ENCODE results near the gene OPRD1. TPM values are rescaled to one million over a fixed set of nuclear protein-coding genes. Genes with fewer than 3 reads are reported as not detected.
"Not testable (repeated sequence)": the region's sequence is repeated elsewhere in the genome, so short reads cannot be mapped to it uniquely, and the experiment has no call there.

OPRD1 gene
- total RNA-seq, 1 donor from 2014 or later, result not detected

- Histone ChIP-seq H3K27me3 (no peaks in the 10 kb centered on the region), H3K27ac (no peak overlapping the region), H3K36me3 (no peaks in the 10 kb centered on the region), H3K4me3 (no peak overlapping the region), H3K9me3 (no peaks in the 10 kb centered on the region), H3K4me1 (no peaks in the 10 kb centered on the region)
- intact Hi-C loops (cut with DNase I), result loop anchor here (10.0 kb wide), 1 partner anchor 423 kb away; no protein-coding TSS in a partner anchor
- TF ChIP-seq, protein P1, sequence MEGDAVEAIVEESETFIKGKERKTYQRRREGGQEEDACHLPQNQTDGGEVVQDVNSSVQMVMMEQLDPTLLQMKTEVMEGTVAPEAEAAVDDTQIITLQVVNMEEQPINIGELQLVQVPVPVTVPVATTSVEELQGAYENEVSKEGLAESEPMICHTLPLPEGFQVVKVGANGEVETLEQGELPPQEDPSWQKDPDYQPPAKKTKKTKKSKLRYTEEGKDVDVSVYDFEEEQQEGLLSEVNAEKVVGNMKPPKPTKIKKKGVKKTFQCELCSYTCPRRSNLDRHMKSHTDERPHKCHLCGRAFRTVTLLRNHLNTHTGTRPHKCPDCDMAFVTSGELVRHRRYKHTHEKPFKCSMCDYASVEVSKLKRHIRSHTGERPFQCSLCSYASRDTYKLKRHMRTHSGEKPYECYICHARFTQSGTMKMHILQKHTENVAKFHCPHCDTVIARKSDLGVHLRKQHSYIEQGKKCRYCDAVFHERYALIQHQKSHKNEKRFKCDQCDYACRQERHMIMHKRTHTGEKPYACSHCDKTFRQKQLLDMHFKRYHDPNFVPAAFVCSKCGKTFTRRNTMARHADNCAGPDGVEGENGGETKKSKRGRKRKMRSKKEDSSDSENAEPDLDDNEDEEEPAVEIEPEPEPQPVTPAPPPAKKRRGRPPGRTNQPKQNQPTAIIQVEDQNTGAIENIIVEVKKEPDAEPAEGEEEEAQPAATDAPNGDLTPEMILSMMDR (IDR thresholded peaks at IDR 0.05), result no peak
- ATAC-seq (no peak), DNase-seq (no peak)
Observed at GRCh38 chr1:28782011-28782410, 30.0 kb upstream of the OPRD1 start.

- Histone ChIP-seq H3K36me3 (no peaks in the 10 kb centered on the region), H3K27me3 (no peaks in the 10 kb centered on the region), H3K27ac (no peak overlapping the region), H3K9me3 (no peaks in the 10 kb centered on the region), H3K4me1 (no peaks in the 10 kb centered on the region), H3K4me3 (no peak overlapping the region)
- TF ChIP-seq, protein P1 (IDR thresholded peaks at IDR 0.05), result no peak
- intact Hi-C loops (cut with DNase I), result loop anchor here (10.0 kb wide), 1 partner anchor 421 kb away; no protein-coding TSS in a partner anchor
- DNase-seq, result no peak
- ATAC-seq, result no peak
Observed at GRCh38 chr1:28783363-28783762, 28.6 kb upstream of the OPRD1 start.

DNA sequence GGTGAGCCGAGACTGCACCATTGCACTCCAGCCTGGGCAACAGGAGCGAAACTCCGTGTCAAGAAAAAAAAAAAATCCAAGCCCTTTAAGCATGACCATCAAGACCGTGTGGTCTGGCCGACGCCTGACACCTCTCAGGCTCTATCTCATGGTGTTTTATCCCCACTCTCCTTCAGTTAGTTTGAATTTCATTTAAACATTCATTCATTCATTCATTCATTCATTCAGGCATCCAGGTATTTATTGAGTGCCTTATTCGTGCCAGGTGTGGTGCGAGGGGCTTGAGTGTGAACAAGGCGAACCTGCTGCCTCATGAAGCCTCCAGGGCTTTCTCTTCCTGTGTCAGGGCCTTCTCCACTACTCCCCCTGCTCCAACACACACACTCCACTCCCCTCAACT, 22.6 kb upstream of the OPRD1 start:
- no peaks in the 10 kb centered on the region for H3K9me3 ChIP-seq
- H3K27me3 ChIP-seq, result no peaks in the 10 kb centered on the region
- no peak overlapping the region for H3K4me3 ChIP-seq
- H3K4me1 ChIP-seq, result no peaks in the 10 kb centered on the region
- no peak overlapping the region for H3K27ac ChIP-seq
- ATAC-seq, result no peak
- intact Hi-C loops (cut with DNase I), result loop anchor here (5.0 to 10.0 kb wide), 2 partner anchors 88 to 415 kb away; no protein-coding TSS in a partner anchor
- TF ChIP-seq, protein P1 (IDR thresholded peaks at IDR 0.05), result no peak
- no peaks in the 10 kb centered on the region for H3K36me3 ChIP-seq
- DNase-seq, result no peak

GRCh38 chr1:28789816-28790215, 22.2 kb upstream of the OPRD1 start:
- TF ChIP-seq, protein P1 (IDR thresholded peaks at IDR 0.05), result no peak
- DNase-seq (no peak), ATAC-seq (no peak)
- intact Hi-C loops (cut with DNase I), result loop anchor here (5.0 to 10.0 kb wide), 2 partner anchors 87 to 415 kb away; no protein-coding TSS in a partner anchor
- Histone ChIP-seq H3K9me3 (no peaks in the 10 kb centered on the region), H3K4me3 (no peak overlapping the region), H3K27me3 (no peaks in the 10 kb centered on the region), H3K36me3 (no peaks in the 10 kb centered on the region), H3K27ac (no peak overlapping the region), H3K4me1 (no peaks in the 10 kb centered on the region)

DNA sequence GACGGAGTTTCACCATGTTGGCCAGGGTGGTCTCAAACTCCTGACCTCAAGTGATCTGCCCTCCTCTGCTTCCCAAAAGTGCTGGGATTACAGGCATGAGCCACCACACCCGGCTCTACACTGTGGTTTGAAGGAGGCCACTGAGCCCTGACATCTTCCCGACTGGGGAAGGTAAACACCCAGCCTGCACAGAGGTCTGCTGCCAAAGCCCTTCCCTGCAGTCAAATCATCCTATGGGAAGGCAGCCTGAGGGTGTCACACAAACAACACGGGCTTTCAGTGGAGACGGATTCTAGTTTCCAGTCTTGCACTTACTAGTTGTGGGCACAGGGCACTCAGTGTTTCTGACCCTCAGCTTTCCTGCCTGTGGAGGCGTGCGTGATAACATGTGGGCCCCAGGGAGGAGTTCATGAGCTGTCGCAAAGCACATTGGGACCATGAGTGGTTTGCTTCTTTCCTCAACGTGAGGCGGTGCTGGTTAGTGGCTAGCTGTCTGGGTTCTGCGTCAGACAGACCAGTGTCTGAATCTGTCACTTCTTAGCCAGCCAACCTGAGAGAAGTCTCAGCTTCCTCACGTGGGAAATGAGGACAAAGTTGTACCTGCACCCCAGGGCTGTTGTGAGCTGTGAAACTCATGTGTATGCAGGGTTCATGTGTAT, 21.5 kb upstream of the OPRD1 start:
- Histone ChIP-seq H3K27ac (no peak overlapping the region), H3K27me3 (no peaks in the 10 kb centered on the region), H3K4me3 (no peak overlapping the region), H3K9me3 (no peaks in the 10 kb centered on the region), H3K36me3 (no peaks in the 10 kb centered on the region), H3K4me1 (no peaks in the 10 kb centered on the region)
- ATAC-seq (no peak), DNase-seq (no peak)
- intact Hi-C loops (cut with DNase I), result no loop called here
- TF ChIP-seq, protein P1 (IDR thresholded peaks at IDR 0.05), result no peak

DNA sequence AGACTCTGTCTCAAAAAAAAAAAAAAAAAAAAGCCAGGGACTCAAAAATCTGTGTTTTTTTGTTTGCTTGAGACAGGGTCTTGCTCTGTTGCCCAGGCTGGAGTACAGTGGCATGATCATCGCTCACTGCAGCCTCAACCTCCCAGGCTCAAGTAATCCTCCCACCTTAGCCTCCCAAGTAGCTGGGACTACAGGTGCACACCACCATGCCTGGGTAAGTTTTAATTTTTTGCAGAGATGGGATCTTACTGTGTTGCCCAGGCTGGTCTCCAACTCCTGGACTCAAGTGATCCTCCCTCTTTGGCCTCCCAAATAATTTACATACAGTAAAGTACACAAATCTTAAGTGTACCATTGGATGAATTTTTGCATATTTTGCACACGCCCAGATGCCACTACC, 20.0 kb upstream of the OPRD1 start:
- H3K4me3 ChIP-seq; H3K27me3 ChIP-seq; DNase-seq; H3K27ac ChIP-seq; ATAC-seq; H3K36me3 ChIP-seq; intact Hi-C loops (cut with DNase I); H3K4me1 ChIP-seq; H3K9me3 ChIP-seq: not testable (repeated sequence)
